ENCODE results near the gene TTYH1.
A peak's percentile ranks its signal among the peaks of the same experiment; 100 is the strongest.

The TTYH1 gene

DNA sequence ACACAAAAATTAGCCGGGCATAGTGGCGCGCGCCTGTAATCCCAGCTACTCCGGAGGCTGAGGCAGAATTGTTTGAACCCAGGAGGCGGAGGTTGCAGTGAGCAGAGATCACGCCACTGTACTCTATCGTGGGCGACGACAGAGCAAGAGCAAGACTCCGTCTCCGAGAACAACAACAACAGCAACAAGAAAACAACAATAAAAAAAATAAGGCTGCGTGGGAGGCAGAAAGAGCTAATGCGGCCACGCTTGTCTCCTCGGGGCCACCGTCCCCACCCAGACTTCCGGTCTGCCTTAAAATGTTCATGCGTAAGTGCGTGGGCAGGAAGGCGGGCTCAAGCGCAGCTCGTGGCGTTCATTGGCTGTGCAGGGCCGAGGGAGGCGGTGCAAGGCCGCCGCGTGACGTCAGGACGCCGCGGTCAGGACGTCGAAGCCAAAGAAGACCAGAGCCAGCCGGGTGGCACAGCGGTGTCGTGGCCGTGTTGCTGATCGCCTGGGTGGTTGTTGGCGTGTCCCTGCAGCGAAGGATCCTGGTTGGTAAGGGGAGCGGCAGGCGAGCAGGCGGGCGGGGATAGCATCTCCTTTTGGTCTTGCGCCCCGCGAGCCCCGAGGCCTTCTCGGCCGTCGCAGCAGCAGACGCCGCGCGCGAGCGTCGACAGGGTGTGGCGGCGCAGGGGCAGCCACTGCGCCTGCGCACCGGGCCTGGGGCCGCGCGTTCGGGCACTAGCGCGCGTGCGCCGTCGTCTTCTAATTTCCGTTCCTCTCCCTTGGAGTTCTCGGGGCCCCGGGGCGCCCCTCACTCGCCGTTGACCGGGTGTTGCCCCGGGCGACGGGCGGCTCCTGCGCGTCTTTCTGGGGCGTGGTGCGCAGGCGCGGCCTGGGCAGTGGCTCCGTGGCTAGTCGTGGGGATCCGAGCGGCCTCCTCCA lies 33.8 kb downstream of the TTYH1 start, which contains the start of gene LENG8:
LENG8 (plus strand) TSS at position 426 of the 927 bp plus-strand sequence. CDS start 2,146 bp downstream, outside the sequence.
- H3K4me3 ChIP-seq (ENCODE audit: low read length): peak within 1 kb of the TSS; percentile 93
- TF ChIP-seq, protein P1, sequence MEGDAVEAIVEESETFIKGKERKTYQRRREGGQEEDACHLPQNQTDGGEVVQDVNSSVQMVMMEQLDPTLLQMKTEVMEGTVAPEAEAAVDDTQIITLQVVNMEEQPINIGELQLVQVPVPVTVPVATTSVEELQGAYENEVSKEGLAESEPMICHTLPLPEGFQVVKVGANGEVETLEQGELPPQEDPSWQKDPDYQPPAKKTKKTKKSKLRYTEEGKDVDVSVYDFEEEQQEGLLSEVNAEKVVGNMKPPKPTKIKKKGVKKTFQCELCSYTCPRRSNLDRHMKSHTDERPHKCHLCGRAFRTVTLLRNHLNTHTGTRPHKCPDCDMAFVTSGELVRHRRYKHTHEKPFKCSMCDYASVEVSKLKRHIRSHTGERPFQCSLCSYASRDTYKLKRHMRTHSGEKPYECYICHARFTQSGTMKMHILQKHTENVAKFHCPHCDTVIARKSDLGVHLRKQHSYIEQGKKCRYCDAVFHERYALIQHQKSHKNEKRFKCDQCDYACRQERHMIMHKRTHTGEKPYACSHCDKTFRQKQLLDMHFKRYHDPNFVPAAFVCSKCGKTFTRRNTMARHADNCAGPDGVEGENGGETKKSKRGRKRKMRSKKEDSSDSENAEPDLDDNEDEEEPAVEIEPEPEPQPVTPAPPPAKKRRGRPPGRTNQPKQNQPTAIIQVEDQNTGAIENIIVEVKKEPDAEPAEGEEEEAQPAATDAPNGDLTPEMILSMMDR (conservative IDR thresholded peaks at IDR 0.05; ENCODE audit: low read depth, low read length): no peak
- DNase-seq (ENCODE audit: low read depth): peak; percentile 90

DNA sequence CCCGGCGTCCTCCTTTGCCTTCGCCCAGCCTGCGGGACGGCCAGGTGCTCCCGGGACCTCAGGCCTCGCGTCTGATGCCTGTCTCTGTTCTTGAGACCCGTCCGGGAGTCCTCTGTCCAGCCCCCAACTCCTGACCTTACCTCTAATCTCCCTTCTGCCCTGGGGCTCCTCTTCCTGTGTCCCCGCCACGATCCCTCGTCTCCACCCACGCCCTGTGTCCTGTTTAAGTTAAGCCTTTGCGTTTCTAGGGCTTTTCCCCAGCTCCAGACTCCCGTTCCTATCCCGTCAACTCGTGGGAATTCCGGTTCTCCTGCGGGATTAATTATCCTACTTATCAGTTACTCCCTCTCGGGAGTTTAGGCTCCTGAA lies 34.4 kb downstream of the TTYH1 start:
- no peak for DNase-seq (ENCODE audit: low read depth)
- H3K4me3 ChIP-seq (ENCODE audit: low read length): peak overlapping the region; percentile 93

DNA sequence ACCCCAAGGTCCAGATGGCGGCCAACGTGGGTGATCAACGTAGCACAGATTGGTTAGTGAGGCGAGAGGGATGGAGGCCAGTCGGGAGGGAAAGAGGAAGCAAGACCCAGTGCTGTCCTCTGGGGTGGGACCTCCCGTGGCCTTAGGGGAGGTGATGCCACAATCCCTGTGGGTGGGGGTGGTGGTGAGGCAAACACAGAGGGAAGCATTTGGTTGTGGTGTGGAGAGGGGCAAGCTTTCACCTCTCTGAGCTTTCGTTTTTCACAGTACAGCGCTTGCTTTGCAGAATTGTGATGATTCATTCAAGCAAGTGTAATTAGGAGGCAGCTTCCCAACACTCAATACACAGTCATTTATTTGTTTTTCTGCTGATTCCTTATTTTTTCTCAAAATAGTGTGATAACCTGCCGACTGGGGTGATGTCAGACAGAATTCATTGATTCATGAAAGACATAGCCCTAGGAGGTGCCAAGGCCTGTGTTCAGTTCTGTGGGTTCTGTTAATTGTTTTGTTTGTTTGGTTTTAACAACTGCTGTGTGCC lies 36.1 kb downstream of the TTYH1 start:
- TF ChIP-seq, protein P1 (conservative IDR thresholded peaks at IDR 0.05; ENCODE audit: low read depth, low read length): no peak
- DNase-seq (ENCODE audit: low read depth): no peak
- no peak overlapping the region for H3K4me3 ChIP-seq (ENCODE audit: low read length)

More for the DNA sequence above, 34.4 kb downstream of the TTYH1 start:
- TF ChIP-seq, protein P1 (conservative IDR thresholded peaks at IDR 0.05; ENCODE audit: low read depth, low read length): no peak

DNA sequence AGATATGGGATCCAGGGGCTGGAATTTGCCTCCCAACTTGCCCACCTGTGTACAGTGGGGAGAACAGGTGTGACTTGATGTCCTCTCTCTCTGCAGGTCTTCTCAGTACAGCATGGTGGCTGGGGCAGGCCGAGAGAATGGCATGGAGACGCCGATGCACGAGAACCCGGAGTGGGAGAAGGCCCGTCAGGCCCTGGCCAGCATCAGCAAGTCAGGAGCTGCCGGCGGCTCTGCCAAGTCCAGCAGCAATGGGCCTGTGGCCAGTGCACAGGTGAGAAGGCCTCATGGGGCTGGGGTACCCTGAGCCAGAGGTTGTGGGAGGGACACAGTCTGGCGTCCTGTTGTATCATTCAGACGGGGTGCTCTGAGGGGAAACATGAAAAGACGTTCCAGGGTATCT lies 36.7 kb downstream of the TTYH1 start:
- DNase-seq (ENCODE audit: low read depth): no peak
- no peak overlapping the region for H3K4me3 ChIP-seq (ENCODE audit: low read length)
- TF ChIP-seq, protein P1 (conservative IDR thresholded peaks at IDR 0.05; ENCODE audit: low read depth, low read length): no peak

DNA sequence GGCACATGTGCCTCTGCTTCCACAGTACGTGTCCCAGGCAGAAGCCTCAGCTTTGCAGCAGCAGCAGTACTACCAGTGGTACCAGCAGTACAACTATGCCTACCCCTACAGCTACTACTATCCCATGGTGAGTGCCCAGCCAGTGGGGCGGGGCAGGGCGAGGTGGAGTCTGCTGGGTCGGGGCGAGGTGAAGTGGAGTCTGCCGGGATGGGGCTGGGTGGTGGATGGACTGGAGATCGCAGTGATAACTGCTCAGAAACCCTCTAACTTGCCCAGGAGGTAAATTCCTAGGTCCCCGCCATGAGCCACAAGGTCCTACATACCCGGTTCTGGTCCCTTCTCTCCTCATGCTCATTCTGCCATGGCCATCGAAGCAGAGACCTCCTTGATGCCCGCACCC lies 37.4 kb downstream of the TTYH1 start:
- no peak overlapping the region for H3K4me3 ChIP-seq (ENCODE audit: low read length)
- DNase-seq (ENCODE audit: low read depth): no peak
- TF ChIP-seq, protein P1 (conservative IDR thresholded peaks at IDR 0.05; ENCODE audit: low read depth, low read length): no peak

DNA sequence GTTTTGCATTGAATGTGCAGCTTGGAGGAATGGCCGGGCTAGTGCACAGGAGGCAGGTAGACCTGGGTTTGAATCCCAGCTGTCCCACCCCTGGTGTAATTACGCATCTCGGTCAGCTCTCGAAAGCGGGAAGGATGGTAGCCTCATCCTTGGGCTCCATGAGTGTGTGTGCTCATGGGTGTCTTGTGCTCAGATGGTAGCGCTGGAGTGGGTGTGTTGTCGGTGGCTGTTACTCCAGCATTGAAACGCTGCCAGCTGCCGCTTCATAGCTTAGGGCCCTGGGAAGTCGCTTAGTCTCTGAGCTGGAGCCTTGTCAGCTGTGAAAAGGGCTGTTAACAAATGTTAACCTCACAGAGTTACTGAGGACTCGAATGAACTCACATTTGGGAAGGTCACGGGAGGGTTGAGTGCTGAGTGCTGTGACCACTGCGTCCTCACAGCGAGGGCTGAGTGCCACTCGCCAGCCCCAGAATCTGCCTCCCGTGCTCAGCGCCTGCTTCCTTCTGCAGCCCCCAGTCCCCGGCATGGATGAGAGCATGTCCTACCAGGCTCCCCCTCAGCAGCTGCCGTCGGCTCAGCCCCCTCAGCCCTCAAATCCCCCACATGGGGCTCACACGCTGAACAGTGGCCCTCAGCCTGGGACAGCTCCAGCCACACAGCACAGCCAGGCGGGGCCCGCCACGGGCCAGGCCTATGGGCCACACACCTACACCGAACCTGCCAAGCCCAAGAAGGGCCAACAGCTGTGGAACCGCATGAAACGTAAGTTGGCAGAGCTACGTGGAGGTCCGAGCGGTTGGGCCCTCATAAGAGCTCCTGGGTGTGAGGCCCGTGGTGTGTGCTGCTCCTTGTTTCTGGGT lies 38.9 kb downstream of the TTYH1 start:
- TF ChIP-seq, protein P1 (conservative IDR thresholded peaks at IDR 0.05; ENCODE audit: low read depth, low read length): no peak
- DNase-seq (ENCODE audit: low read depth): no peak
- H3K4me3 ChIP-seq (ENCODE audit: low read length): no peak overlapping the region
